Fibroblast of skin of right biceps (primary cell): ENCODE measurements around the gene DNAJC5G.
"Not testable (repeated sequence)": the region's sequence is repeated elsewhere in the genome, so short reads cannot be mapped to it uniquely, and the experiment has no call there.

Experiments used
- DNase-seq: peaks from one replicate; pipeline ENCODE4 v3.0.0-alpha.2; 2013

DNAJC5G gene

DNA sequence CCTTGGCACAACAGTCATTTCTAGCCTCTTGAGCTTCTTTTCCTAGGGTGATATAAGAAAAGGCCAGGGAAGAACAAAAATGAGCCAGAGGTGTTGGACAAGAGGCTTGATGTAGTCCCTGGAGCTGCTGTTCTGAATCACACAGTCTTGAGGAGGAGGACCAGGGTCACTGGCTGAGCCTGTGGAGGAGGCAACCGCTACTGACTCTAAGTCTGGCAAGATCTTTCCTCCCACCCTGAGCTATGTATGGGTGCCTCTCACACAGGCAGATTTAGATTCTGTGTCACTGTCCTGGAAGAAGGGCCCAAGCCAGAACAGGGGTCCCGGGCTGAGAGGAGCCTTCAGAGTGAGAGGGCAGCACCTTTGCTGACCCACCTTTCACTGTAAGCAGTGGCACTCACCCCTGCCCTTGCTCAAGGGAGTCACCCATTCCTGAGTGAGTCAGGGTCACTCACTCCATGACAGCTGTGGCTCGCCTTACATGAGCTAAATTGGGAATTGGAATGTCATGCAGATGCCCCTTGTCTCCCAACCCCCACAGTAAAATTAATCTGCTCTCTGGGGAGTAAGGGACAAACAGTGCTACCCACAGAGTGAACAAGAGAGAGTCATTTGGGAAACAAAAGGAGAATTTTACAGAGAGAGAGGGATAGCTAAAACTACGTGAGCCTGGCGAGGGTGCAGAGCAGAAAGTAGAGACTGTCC, 6.8 kb downstream of the DNAJC5G start, which contains the start of gene TRIM54:
TSS of gene TRIM54 (plus strand) at position 575 of the 705 bp plus-strand sequence. CDS start 303 bp downstream, outside the sequence.
- no peak for DNase-seq

DNA sequence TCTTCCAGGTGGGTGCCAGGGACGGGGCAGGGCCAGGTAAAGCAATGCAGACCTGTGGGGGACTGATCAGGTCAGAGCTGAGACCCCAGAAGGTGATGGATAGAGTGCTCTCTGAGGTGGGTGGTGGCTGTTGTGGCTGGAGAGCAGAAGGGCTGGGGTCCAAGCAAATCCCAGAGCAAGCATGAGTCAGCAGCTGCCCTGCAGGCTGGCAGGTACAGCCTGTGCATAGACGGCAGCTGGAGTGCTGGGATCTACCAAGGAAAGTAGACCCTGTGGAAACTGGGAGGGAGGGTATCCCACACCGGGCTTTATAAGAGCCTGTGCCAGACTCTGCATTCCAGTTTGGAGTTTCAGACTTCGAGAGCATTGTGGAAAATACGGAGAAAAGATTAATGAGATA, 7.7 kb downstream of the DNAJC5G start:
- no peak for DNase-seq

DNA sequence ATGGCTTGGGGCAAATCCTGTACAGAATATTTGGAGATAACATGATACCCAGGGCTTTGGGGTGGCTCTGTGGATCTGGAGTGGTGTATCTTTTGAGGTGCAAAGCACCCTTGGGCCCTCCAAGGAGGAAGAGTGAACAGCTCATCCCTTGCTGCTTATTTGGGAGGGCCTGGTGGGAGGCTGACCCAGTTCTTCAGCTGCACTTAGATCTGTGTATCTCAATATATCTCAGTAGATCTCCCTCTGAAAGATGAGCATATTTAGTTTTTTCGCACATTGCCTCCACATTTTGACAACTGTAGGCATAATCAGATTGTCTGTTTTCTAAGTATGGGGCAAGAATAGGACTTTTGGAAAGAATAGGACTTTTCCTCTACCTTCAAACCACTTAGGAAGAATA, 9.8 kb downstream of the DNAJC5G start:
- DNase-seq = no peak

DNA sequence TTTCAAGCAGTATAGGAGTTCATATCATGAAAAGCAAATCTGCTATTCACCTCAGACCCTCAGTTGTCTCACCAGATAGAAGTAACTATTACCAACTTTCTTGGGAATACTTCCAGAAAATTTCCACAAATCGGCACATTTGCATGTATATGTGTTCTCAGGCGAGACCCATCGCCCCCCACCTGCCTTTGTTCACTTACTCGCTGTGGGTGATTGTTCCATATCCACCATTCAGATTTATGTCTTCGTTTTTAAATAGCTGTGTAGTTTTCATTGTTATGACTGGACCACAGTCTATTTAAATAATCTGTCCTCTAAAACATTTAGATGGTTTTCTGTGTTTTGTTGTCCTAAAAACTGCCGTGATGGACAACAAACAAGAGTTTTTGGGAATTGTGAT, 10.2 kb downstream of the DNAJC5G start:
- no peak for DNase-seq

DNA sequence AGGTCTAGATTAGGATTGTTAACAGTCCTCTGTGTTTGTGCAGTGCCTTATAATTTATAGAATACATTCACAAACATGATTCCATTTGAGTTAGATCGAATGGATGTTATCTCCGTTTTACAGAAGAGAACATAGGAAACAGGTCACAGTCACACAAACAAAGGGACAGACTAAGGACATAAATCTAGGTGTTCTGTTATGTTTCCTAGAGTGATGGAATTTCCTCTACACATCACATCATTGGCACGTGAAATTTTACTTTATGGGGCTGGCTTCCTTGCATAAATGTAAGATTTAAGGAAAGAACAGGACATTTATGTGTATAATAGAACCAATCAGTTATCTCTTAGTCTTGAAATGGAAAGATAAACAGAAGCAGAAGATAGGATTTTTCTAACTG, 13.4 kb downstream of the DNAJC5G start:
- DNase-seq = no peak

DNA sequence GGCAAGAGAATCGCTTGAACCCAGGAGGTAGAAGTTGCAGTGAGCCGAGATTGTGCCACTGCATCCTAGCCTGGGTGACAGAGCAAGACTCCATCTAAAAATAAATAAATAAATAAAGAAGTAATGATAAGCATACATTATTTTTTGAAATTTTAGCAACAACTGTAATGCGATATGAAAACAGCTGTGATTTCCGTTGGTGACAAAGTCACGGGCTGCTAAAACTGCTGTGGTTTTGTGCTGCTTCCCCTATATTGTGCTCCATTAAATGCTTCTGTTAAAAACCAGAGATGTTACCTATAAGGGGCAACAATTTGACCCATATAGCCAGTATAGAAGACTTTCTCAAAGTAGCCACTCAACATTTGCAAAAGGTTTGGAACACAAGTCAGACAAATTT, 15.3 kb downstream of the DNAJC5G start:
- no peak for DNase-seq

DNA sequence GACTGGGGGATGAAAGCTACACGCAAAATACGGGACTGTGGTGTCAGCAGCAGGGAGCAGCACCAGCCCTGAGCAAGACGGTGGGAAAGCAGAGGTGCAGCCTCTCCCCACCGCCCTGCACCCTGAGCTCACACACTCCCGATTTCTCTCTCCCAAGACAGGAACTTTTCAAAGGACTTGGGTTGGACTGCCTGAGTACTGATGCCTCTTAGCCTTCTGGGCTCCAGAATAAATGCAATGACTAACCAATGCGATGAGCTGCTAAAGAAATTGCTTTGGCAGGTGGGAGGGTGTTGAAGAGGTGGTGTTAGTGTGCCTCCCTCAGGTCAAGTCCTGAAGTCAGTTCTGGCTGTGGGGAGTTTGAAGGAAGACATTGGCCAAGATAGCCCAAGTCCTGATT, 16.6 kb downstream of the DNAJC5G start:
- no peak for DNase-seq

DNA sequence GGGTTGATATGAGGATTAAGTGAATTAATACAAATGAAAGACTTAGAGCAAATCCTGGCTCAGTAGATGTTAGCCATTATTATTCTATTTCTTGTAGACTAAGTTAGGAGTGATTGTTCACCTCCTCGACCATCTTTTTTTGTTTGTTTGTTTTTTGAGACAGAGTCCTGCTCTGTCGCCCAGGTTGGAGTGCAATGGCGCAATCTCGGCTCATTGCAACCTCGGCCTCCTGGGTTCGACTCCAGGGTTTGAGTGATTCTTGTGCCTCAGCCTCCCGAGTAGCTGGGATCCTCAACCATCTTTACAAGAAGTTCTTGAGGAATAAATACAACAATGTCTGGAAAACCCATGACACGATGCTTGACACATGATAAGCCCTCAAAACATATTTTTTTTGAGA, 19.7 kb downstream of the DNAJC5G start:
- no peak for DNase-seq

DNA sequence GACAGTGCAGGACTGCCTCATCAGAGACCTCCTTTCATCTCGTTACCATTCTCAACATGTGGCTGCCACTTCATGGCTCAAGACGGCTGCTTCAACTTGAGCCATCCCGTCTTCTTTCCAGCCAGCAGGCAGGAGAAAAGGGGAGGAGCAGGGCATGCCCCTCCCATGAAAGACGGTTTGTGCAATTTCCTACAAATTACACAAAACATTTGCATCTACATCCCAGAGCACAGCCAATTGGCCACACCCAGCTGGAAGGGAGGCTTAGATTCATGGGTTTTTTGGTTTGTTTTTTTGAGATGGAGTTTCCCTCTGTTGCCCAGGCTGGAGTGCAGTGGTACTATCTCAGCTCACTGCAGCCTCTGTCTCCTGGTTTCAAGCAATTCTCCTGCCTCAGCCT, 21.2 kb downstream of the DNAJC5G start:
- no peak for DNase-seq

DNA sequence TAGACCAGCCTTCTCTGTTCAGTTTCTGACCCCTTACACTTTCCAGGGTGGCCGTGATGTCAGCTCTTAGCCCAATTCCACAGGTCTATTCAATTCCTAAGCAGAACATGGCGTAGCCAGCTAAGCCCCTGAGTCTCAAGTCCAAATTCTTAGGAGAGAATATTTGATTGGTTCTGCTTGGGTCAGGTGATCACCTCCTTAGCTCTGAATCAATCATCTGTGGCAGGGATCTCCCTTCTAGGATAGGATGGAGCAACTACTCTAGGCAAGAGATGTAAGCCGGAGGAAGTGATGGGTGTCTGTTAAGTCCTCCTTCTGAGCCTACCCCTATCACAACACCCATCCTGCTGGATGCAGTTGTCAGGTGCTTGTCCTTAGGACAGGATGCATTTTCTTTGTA, 22.0 kb downstream of the DNAJC5G start:
- DNase-seq = no peak

DNA sequence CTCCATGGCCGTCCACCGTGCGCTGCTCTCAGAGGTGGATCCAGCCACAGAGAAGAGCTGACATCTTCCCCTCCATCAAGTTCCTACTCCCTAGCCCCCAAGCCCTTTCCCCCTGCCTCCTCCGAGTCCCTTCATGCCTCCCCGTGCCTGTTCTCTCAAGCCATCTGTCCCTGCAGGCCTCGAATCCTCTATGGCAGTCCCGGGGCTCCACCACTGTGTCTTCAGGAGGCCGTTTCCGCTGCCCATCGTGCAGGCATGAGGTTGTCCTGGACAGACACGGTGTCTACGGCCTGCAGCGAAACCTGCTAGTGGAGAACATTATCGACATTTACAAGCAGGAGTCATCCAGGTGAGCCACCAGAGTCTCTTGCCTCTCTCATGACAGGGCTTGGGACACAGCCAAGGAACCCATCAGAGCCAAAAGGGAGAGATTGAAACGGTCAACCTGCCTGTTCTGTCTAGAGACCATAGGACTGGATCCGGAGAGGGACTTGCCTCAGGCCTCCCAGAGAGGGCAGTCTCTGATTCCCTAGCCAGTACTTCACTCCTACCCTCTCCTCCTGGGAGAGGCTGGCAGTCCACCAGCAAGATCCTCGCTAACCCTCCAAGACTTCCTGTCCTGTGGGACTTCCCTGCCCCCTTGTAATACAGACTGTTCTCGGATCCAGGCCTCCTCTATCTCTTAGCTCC, 23.3 kb downstream of the DNAJC5G start:
- no peak for DNase-seq

DNA sequence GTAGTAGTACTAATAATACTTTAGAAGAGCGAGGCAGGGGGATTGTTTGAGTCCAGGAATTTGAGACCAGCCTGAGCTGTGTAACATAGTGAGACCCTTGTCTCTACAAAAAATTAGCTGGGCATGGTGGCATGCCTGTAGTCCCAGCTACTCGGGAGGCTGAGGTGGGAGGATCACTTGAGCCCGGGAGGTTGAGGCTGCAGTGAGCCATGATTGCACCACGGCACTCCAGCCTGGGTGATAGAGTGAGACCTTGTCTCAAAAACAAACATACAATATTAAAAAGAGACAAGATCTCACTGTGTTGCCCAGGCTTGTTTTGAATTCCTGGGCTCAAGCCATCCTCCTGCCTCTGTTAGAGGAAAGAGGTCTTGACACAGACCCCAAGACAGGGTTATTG, 25.4 kb downstream of the DNAJC5G start:
- DNase-seq = not testable (repeated sequence)

DNA sequence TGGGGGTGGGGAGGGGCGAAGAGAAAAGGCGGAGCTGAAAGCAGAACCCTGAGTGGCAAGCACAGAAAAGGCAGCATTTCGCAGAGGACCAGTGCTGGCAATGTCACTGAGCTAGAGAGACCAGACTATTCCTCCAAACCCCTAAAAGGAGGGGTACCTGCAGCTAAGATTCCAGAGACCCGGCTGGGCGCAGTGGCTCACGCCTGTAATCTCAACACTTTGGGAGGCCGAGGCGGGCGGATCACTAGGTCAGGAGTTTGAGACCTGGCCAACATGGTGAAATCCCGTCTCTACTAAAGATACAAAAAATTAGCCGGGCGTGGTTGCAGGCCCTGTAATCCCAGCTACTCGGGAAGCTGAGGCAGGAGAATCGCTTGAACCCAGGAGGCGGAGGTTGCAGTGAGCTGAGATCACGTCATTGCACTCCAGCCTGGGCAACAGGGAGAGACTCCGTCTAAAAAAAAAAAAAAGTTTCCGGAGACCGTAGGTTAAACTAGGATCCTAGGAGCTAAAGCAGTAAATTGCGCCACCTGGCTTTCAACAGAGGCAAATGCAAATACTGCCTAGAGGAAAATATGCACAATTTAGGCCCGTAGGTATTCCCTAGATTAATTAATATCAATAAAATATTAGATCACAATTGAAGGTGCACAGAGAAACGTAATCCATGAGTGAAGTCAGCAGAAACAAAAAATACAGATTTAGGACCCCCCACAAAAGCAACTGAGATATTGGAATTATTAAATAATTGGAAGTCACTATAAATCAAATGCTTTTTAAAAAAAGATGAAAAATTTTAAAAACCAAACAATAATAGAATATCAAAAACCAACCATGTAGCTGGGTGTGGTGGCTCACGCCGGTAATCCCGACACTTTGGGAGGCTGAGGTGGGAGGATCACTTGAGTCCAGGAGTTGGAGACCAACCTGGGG, 28.1 kb downstream of the DNAJC5G start:
- DNase-seq = peak; percentile 67

DNA sequence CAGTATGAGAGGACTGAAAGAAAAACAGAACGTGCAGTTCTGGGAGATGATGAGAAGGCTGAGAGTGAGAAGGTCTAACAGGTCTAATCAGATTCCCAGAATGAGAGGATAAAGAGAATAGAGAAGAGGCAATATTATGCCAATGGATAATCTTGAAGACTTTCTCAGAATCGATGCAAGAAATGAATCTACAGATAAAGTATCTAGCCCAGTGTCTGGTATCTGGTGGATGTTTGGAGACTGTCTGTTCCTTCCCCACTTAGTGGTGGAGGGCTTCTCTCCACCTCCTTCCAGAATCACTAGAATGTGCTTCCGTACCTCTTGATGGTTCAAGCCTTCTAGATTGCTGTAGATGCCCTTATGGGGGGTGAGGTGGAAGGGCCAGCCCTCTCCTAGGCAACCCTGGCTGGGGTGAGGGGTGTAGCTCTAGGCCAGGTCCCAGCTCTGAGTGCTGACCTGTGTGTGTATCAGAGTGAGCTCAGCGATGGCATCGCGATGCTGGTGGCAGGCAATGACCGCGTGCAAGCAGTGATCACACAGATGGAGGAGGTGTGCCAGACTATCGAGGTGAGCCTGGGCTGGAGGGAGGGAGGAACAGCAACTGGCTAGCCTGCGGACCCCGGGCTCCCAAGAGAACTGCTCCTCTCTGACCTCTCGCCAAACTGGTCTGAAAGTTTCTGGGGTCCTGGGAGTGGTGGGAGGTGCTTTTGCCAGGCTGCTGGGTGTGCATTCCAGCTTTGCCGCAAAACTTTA, 29.4 kb downstream of the DNAJC5G start:
- no peak for DNase-seq

DNA sequence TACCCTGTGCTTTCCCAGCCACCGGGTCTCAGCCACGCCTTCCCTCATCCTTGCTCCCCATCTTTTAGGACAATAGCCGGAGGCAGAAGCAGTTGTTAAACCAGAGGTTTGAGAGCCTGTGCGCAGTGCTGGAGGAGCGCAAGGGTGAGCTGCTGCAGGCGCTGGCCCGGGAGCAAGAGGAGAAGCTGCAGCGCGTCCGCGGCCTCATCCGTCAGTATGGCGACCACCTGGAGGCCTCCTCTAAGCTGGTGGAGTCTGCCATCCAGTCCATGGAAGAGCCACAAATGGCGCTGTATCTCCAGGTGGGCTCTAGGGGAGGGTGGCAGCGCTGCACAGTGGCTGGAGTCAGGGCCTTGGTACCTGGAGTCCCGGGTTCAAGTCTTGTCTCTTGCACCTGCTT, 30.3 kb downstream of the DNAJC5G start:
- no peak for DNase-seq

DNA sequence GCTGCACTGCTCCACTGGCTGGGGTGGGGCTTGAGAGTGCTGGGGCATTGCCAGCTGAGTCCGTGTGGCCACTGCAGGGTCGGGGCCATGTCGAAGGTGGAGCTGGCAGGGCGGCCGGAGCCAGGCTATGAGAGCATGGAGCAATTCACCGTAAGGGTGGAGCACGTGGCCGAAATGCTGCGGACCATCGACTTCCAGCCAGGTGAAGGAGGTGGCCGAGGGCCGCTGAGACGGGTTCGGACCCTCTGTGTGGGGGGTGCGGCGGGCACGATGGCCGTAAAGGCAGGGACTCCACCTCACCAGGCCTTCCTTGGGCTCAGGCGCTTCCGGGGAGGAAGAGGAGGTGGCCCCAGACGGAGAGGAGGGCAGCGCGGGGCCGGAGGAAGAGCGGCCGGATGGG, 30.9 kb downstream of the DNAJC5G start:
- no peak for DNase-seq

DNA sequence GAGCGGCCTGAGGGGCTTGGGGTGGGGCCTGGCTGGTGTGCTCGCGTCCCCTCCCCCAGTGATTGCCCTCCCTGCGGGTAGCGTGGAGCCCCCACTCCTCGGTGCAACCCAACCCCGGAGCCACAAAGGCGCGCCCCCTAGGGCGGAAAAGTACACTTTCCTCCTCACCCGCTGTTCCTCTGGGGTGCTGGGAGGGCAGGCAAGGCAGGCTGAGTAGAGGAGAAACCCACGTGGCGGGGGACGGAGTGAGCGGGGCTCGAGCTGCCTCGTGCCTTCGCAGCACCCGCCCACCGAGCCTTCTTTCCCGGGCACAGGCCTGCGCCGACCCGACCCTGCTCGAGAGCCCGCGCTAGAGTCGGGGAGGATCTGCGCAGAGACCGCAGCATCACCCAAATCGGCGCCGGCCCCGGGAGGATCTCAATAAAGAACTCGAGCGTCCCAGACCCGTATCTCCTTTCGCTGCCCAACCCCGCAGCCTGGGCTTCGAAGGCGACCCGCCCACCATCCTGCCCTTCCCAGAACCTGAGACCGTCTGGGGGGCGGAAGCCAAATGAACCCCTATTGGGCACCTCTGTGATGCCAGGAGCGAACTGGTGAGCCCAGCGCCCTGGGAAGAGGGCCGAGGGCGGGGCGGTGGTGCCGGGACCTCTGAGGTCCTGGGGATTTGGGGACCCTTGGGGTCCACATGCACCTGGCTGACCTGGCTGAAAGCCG, 31.5 kb downstream of the DNAJC5G start:
- DNase-seq = no peak

DNA sequence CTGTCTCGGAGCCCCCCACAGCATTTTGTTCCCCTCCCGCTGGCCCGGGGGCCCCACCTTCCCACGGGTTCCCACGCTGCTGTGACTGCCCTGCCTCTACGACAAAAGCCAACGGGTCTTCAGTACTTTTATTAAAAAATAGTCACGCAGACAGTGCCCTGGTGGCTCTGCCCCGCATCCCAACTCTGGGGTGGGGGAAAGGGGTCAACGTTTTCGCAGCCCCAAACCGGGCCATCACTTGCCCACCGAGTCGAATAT, 32.0 kb downstream of the DNAJC5G start:
- DNase-seq = no peak

DNA sequence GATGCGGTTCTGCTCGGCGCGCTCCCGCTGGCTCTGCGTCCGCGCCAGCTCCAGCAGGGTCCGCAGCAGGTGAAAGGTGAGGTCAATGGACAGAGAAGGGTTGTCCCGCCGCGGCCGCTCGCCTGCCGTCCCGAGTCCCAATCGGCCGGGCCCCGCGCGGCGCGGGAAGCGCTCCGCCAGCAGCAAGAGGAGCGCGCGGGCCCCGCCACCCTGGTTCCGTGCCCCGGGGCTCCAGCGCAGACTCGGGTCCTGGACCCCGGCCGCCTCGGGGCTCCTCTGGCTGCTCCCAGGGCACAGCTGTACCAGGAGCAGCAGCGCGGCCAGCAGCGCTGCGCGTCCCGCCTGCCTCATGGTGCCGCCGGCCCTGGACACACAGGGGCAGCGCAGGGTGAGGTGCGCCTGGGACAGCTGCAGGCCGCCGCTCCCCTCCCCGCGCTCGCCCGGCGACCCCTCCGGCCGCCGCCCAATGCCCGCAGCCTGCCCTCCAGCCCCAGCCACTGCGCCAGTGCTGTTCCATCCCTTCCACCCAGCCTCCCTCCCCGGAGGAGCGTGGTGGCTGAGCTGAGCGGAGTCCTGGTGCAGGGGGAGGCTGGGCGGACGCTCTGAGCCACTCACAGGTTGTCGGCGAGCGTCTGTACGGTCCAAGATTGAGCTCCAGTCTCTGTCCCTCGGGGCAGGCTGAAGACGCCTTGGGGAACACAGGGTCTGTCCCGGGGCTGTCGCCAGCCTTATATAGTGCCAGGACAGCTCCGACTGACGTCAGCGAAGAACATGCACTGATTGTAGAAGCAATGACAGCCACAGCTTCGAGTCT, 32.5 kb downstream of the DNAJC5G start:
- DNase-seq = no peak

DNA sequence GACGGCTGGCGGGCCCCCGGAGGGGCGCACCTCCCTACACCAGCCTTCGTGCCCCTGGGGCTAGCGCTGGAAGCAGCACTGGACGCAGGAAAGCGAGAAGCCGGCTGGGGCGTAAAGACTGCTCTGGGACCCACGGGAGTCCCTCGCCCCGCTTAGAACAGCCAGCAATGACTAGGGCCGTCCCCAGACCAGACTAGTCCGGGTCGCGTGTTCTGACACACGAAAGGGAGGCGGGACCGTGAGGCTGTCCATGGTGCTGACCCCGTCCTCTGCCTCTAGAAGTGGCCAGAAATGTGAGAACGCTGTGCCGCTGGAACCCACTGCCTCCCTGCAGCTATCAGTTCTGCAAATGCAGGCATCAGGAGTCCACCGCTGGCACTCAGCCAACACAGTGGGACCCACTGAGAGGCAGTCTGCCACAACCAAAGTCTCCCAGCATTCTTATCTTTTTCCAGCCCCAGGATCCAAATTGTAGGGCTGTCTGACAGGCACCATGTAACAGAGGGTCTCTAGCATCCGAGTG, 33.2 kb downstream of the DNAJC5G start, which contains the start of gene UCN:
TSS of gene UCN (minus strand) at position 87 of the 523 bp plus-strand sequence. CDS start 550 bp downstream, outside the sequence.
- peak; percentile 35 for DNase-seq

DNA sequence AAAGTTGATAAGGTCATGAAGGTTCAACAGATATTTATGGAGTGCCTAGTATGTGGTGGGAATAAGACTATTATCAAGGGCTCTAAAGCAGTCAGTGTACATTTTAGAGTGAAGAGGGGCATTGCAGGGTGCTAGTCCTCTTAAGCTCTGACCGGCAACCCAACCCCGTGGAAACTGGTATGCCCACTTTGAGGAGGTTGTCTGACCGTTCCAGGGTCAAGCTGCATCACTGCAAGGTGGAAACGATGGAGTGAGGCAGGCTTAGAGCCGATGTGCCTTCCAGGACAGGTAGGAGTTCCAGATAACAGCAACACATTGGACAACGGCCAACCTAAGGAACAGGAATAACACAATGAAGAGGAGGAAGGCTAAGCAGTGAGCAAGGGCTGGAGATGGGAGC, 34.4 kb downstream of the DNAJC5G start:
- no peak for DNase-seq
